Measurements from ENCODE around the gene COPS3. TPM values are rescaled to one million over a fixed set of nuclear protein-coding genes. Genes with fewer than 3 reads are reported as not detected.

COPS3 gene
- total and polyA plus RNA-seq, 2 of the 8 experiments (the other 6 are each of a cell fraction or from before 2014, with no cell fraction given), result 82.9 to 110 TPM

- no peak for TF ChIP-seq CEBPB (IDR thresholded peaks at IDR 0.05; ENCODE audit: low read depth, low read length)
These were observed 27.6 kb downstream of the COPS3 start (continued) for GRCh38 chr17:17253406-17253805.
